HepG2 (cell line): Measurements from ENCODE around the gene MTX1. TPM values are rescaled to one million over a fixed set of nuclear protein-coding genes. Genes with fewer than 3 reads are reported as not detected.

ENCODE experiments used
- ATAC-seq: fragments of 200-7000 bp; cut with Tn5 transposase; 3 replicates; pipeline ENCODE4 v1.9.1; 2020; ENCODE audit warnings: mild to moderate bottlenecking, moderate library complexity
- BruUV-seq: library from RNA; stranded (reverse); fragments of 400-500 nt; replicated peaks from 2 replicates; lab custom pipeline; 2021; lab: Mats Ljungman, UMichigan
- CTCF ChIA-PET: fragments of 300-600 bp; formaldehyde crosslinking; extraction: SDS; loops from one replicate; lab custom pipeline; 2021; ENCODE audit warnings: low total read pairs, inconsistent platforms, low intra/inter-chr PET ratio; lab: Yijun Ruan, JAX
- POLR2A ChIA-PET: fragments of 350-600 bp; sonication (Branson Sonifier 250); formaldehyde crosslinking; loops from one replicate; lab custom pipeline; 2020; ENCODE audit warnings: antibody characterized with exemption, inconsistent platforms; lab: Yijun Ruan, JAX
- DNase-seq: peaks from one replicate; pipeline ENCODE4 v3.0.0-alpha.2; 2015; ENCODE audit warnings: low spot score
- FAIRE-seq: peaks from 3 replicates; lab custom pipeline; 2011; peaks lifted over from hg19 to GRCh38; lab: Jason Lieb, UNC
- H2AFZ ChIP-seq: one replicate; pipeline ENCODE4 v1.6.1; 2011; ENCODE audit warnings: low read length, inconsistent platforms
- H3K27ac ChIP-seq: fragments of 300-600 bp; 3 replicates; pipeline ENCODE4 v1.8.0; 2011; ENCODE audit warnings: mixed run types, mild to moderate bottlenecking, mixed read lengths, low read length, inconsistent platforms; ENCODE audit not compliant: insufficient read depth; ENCODE audit errors: extremely low read length
- H3K27me3 ChIP-seq, 2 experiments: fragments of 200-600 bp in 1 of 2; 2 replicates in 1 of 2; 3 replicates in 1 of 2; pipeline versions ENCODE4 v1.6.0 to v1.8.0; 2011; ENCODE audit warnings: low read length in 2 of 2, mild to moderate bottlenecking in 2 of 2, moderate library complexity in 2 of 2, inconsistent platforms in 1 of 2; ENCODE audit not compliant: insufficient read depth in 2 of 2, control insufficient read depth in 1 of 2
- H3K36me3 ChIP-seq, 2 experiments: fragments of 200-600 bp in 1 of 2; replicated peaks in 1 of 2; 2 replicates in 1 of 2; 3 replicates in 1 of 2; pipeline versions ENCODE4 v1.5.1 to v1.8.0; 2011; ENCODE audit warnings: low read length in 2 of 2, inconsistent platforms in 1 of 2; ENCODE audit not compliant: insufficient read depth in 2 of 2, control insufficient read depth in 1 of 2
- H3K4me1 ChIP-seq: 2 replicates; pipeline ENCODE4 v1.5.1; 2012; ENCODE audit warnings: low read length, inconsistent platforms; ENCODE audit not compliant: insufficient read depth
- H3K4me2 ChIP-seq: 2 replicates; pipeline ENCODE4 v1.6.0; 2011; ENCODE audit warnings: low read depth, low read length, inconsistent platforms
- H3K4me3 ChIP-seq, 3 experiments: fragments of 200-600 bp in 1 of 3; sonication (generic), shearing (Covaris generic) in 1 of 3; replicated peaks in 1 of 3; 2 replicates each; pipeline ENCODE4 v1.5.1; 2011 to 2016; ENCODE audit warnings: low read length in 3 of 3, inconsistent platforms in 2 of 3, low read depth in 2 of 3, mild to moderate bottlenecking in 2 of 3, control low read depth in 1 of 3, mixed read lengths in 1 of 3; ENCODE audit not compliant: insufficient read depth in 1 of 3
- H3K79me2 ChIP-seq: one replicate; pipeline ENCODE4 v1.6.1; 2011; ENCODE audit warnings: low read length, inconsistent platforms; ENCODE audit not compliant: insufficient read depth
- H3K9ac ChIP-seq: 2 replicates; pipeline ENCODE4 v1.6.0; 2011; ENCODE audit warnings: mild to moderate bottlenecking, low read depth, low read length, inconsistent platforms; ENCODE audit not compliant: insufficient read depth
- H3K9me3 ChIP-seq: 2 replicates; pipeline ENCODE4 v1.5.1; 2012; ENCODE audit warnings: mild to moderate bottlenecking, low read length
- H4K20me1 ChIP-seq: 2 replicates; pipeline ENCODE4 v1.6.0; 2011; ENCODE audit warnings: inconsistent platforms, mild to moderate bottlenecking, low read length, moderate library complexity; ENCODE audit not compliant: insufficient read depth
- ARNTL ChIP-seq: sonication (generic); formaldehyde crosslinking; IDR thresholded peaks from 2 replicates; pipeline ENCODE4 v1.4.0; 2020; ENCODE audit warnings: mild to moderate bottlenecking, missing genetic modification reagents
- BCL6 ChIP-seq: IDR thresholded peaks from 2 replicates; pipeline ENCODE4 v1.6.1; 2016; ENCODE audit warnings: missing genetic modification reagents, missing compliant biosample characterization
- FOXP1 ChIP-seq, 2 experiments: fragments of 450-650 bp in 1 of 2; IDR thresholded peaks; 2 replicates each; pipeline ENCODE4 v1.6.1; 2017 to 2018; ENCODE audit warnings: antibody characterized with exemption in 1 of 2
- KLF16 ChIP-seq, 2 experiments: sonication (generic) in 1 of 2; formaldehyde crosslinking in 1 of 2; IDR thresholded peaks; 2 replicates each; pipeline versions ENCODE4 v1.6.1 to v1.8.0; 2016 to 2023; ENCODE audit warnings: missing genetic modification reagents in 2 of 2, missing compliant biosample characterization in 1 of 2
- KLF6 ChIP-seq: IDR thresholded peaks from 2 replicates; pipeline ENCODE4 v1.8.0; 2016; ENCODE audit warnings: missing biosample characterization, missing genetic modification reagents
- NCOA2 ChIP-seq: sonication (generic); formaldehyde crosslinking; IDR thresholded peaks from 2 replicates; pipeline ENCODE4 v1.8.0; 2022; ENCODE audit warnings: inconsistent platforms
- NR2F2 ChIP-seq: IDR thresholded peaks from 2 replicates; pipeline ENCODE4 v1.6.1; 2012; ENCODE audit warnings: low read depth, inconsistent platforms, borderline replicate concordance
- RAD21 ChIP-seq: fragments of 450-650 bp; formaldehyde crosslinking; IDR thresholded peaks from 2 replicates; pipeline ENCODE4 v1.5.0; 2020; ENCODE audit warnings: mild to moderate bottlenecking
- SPEN ChIP-seq: sonication (generic); formaldehyde crosslinking; IDR thresholded peaks from 2 replicates; pipeline ENCODE4 v1.5.1; 2020; ENCODE audit warnings: low read depth, mild to moderate bottlenecking, missing genetic modification reagents
- TEAD3 ChIP-seq: optimal IDR thresholded peaks from 2 replicates; pipeline ENCODE3; 2016; ENCODE audit warnings: borderline replicate concordance
- ZFYVE20 ChIP-seq: sonication (generic); formaldehyde crosslinking; IDR thresholded peaks from 2 replicates; pipeline ENCODE4 v1.8.0; 2023; ENCODE audit warnings: low read depth, mild to moderate bottlenecking, moderate library complexity, missing genetic modification reagents, borderline replicate concordance
- ZMYM3 ChIP-seq: sonication (generic); formaldehyde crosslinking; IDR thresholded peaks from 2 replicates; pipeline ENCODE4 v1.5.1; 2020; ENCODE audit warnings: mild to moderate bottlenecking, missing genetic modification reagents
- ZNF160 ChIP-seq: sonication (generic); formaldehyde crosslinking; IDR thresholded peaks from 2 replicates; pipeline ENCODE4 v1.8.0; 2022; ENCODE audit warnings: mild to moderate bottlenecking, inconsistent platforms, missing genetic modification reagents
- WGBS: methylation state at CpG from one replicate; pipeline ENCODE4 v1.1.6; 2017; ENCODE audit warnings: low lambda C conversion rate; 5-methylcytosine and 5-hydroxymethylcytosine counted together
- in situ Hi-C: cut with HindIII; loops from 2 replicates; pipeline ENCODE4 v1.10.0; 2017; ENCODE audit warnings: low pct_unique_long_range_greater_than_20kb; ENCODE audit not compliant: extremely low pct_ligation_motif_present
- intact Hi-C: fragments of 100-400 bp; cut with micrococcal nuclease; formaldehyde crosslinking; loops from one replicate; pipeline ENCODE4 v1.10.0; 2022; ENCODE audit not compliant: unreplicated experiment
- polyA plus RNA-seq, 8 experiments: library from polyadenylated mRNA; depleted of rRNA in 3 of 8; stranded (reverse) in 7 of 8; unstranded in 1 of 8; fragments of >200 nt; fragmentation: Illumina TruSeq in 4 of 8; extraction: Trizol in 4 of 8; gene quantifications; 2 replicates each; pipeline versions ENCODE4 v1.2.1 to v1.2.3, GENCODE V29; 2011 to 2016; ENCODE audit warnings: low read depth in 4 of 8, missing spikeins in 1 of 8, mixed read lengths in 1 of 8; ENCODE audit not compliant: insufficient read depth in 1 of 8
- total RNA-seq, 5 experiments: library from RNA; depleted of rRNA; stranded (reverse); fragments of >200 nt; fragmentation: Illumina TruSeq; extraction: Trizol; gene quantifications; 2 replicates each; pipeline ENCODE4 v1.2.3, GENCODE V29; 2016; ENCODE audit warnings: low read depth in 1 of 5
- TF ChIP-seq, protein P1 (sequence below), 2 experiments: sonication (generic) in 1 of 2; formaldehyde crosslinking in 1 of 2; IDR thresholded peaks; 2 replicates each; pipeline versions ENCODE4 v1.4.0 to v1.6.1; 2018 to 2020; ENCODE audit warnings: missing genetic modification reagents in 2 of 2, borderline replicate concordance in 1 of 2, low read depth in 1 of 2, mild to moderate bottlenecking in 1 of 2, missing biosample characterization in 1 of 2
- TF ChIP-seq, protein P2 (sequence below): sonication (generic); formaldehyde crosslinking; IDR thresholded peaks from 2 replicates; pipeline ENCODE4 v1.8.0; 2022; ENCODE audit warnings: mild to moderate bottlenecking, missing genetic modification reagents; ENCODE audit not compliant: insufficient replicate concordance
- TF ChIP-seq, protein P3 (sequence below): IDR thresholded peaks from 2 replicates; pipeline ENCODE4 v1.6.1; 2016; ENCODE audit warnings: mild to moderate bottlenecking
- TF ChIP-seq, protein P4 (sequence below): sonication (generic); formaldehyde crosslinking; IDR thresholded peaks from 2 replicates; pipeline ENCODE4 v1.9.0; 2022; ENCODE audit warnings: low read depth, missing genetic modification reagents

MTX1 gene
- total and polyA plus RNA-seq, 2 of the 13 experiments (the other 11 are each of a cell fraction or from before 2014, with no cell fraction given), result 64.5 to 72.6 TPM

DNA sequence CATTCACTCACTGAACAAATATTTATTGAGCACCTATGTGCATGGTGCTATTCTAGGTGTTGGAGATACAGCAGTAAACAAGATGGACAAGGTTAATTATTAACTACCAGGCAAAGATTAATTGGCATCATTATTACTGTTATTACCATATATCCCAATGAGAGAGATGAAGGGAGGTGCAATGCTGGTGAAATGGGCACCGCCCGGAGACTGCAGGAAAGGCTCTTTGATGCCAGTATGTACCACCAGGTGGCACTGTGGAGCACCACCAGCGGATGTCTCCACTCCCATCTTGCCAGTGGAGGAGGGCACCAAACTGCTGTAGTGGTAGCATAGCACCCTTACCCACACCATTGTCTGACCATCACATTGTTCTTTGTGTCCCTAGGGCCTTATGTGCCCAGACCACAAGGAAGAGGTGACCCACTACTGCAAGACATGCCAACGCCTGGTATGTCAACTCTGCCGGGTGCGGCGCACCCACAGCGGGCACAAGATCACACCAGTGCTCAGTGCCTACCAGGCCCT, 31.9 kb upstream of the MTX1 start:
- Histone ChIP-seq H2AFZ (no peak overlapping the region), H3K27me3 (peaks cover 1 to 4% of the 10 kb centered on the region in 2 experiments; a peak in 1 of 5 replicates), H3K4me2 (peak overlapping the region; percentile 76), H3K27ac (no peak overlapping the region), H3K9me3 (no peaks in the 10 kb centered on the region), H3K79me2 (peaks cover 10% of the 10 kb centered on the region), H3K4me1 (peaks cover 51% of the 10 kb centered on the region), H3K9ac (no peak overlapping the region), H3K36me3 (no peaks in the 10 kb centered on the region), H3K4me3 (no peak overlapping the region), H4K20me1 (no peaks in the 10 kb centered on the region)
- POLR2A ChIA-PET, result interaction anchor here (0.8 kb wide), 1 partner anchor 17 kb away, joined by 4 read pairs; no protein-coding TSS in a partner anchor
- WGBS, result no CpG with 5 or more reads among the region's 8 CpGs
- CTCF ChIA-PET, result interaction anchor here (1.2 to 1.4 kb wide), 2 partner anchors 17 to 50 kb away, joined by 6 to 12 read pairs; no protein-coding TSS in a partner anchor
- FAIRE-seq, result peak; percentile 94
- DNase-seq, result peak; percentile 47
- BruUV-seq, result no TSS peak
- intact Hi-C loops (loop anchor here (1.0 kb wide), 1 partner anchor 50 kb away; no protein-coding TSS in a partner anchor), in situ Hi-C loops (no loop called here)
- peak; percentile 47 for ATAC-seq
- TF ChIP-seq SPEN (CRISPR knock-in tag) (no peak), ZMYM3 (no peak), NCOA2 (CRISPR knock-in tag) (no peak), TEAD3 (CRISPR knock-in tag) (peak; percentile 48), RAD21 (CRISPR knock-in tag) (0 out of 2 replicates have a peak, but pooled peaks have one; percentile 11), NR2F2 (no peak), ARNTL (CRISPR knock-in tag) (no peak), KLF16 (CRISPR knock-in tag; IDR thresholded peaks at IDR 0.05) (0 out of 4 replicates have a peak, but pooled peaks of 1 of the 2 experiments have one; percentile 34), FOXP1 (IDR thresholded peaks at IDR 0.05) (no peak), FOXP1 (CRISPR knock-in tag; IDR thresholded peaks at IDR 0.05) (peak; percentile 20; the same call in 1 of the 2 replicates), ZNF160 (CRISPR knock-in tag) (0 out of 2 replicates have a peak, but pooled peaks have one; percentile 25), BCL6 (0 out of 2 replicates have a peak, but pooled peaks have one; percentile 14), KLF6 (no peak), ZFYVE20 (CRISPR knock-in tag) (no peak)
- TF ChIP-seq, protein P1, sequence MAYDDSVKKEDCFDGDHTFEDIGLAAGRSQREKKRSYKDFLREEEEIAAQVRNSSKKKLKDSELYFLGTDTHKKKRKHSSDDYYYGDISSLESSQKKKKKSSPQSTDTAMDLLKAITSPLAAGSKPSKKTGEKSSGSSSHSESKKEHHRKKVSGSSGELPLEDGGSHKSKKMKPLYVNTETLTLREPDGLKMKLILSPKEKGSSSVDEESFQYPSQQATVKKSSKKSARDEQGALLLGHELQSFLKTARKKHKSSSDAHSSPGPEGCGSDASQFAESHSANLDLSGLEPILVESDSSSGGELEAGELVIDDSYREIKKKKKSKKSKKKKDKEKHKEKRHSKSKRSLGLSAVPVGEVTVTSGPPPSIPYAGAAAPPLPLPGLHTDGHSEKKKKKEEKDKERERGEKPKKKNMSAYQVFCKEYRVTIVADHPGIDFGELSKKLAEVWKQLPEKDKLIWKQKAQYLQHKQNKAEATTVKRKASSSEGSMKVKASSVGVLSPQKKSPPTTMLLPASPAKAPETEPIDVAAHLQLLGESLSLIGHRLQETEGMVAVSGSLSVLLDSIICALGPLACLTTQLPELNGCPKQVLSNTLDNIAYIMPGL (CRISPR knock-in tag; IDR thresholded peaks at IDR 0.05; ENCODE audit: borderline replicate concordance in 1 of 2, low read depth in 1 of 2), result peak in 1 of 2 experiments; percentile 51; a peak in 1 of 4 replicates
- TF ChIP-seq, protein P2, sequence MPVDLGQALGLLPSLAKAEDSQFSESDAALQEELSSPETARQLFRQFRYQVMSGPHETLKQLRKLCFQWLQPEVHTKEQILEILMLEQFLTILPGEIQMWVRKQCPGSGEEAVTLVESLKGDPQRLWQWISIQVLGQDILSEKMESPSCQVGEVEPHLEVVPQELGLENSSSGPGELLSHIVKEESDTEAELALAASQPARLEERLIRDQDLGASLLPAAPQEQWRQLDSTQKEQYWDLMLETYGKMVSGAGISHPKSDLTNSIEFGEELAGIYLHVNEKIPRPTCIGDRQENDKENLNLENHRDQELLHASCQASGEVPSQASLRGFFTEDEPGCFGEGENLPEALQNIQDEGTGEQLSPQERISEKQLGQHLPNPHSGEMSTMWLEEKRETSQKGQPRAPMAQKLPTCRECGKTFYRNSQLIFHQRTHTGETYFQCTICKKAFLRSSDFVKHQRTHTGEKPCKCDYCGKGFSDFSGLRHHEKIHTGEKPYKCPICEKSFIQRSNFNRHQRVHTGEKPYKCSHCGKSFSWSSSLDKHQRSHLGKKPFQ (CRISPR knock-in tag), result no peak
- TF ChIP-seq, protein P3, sequence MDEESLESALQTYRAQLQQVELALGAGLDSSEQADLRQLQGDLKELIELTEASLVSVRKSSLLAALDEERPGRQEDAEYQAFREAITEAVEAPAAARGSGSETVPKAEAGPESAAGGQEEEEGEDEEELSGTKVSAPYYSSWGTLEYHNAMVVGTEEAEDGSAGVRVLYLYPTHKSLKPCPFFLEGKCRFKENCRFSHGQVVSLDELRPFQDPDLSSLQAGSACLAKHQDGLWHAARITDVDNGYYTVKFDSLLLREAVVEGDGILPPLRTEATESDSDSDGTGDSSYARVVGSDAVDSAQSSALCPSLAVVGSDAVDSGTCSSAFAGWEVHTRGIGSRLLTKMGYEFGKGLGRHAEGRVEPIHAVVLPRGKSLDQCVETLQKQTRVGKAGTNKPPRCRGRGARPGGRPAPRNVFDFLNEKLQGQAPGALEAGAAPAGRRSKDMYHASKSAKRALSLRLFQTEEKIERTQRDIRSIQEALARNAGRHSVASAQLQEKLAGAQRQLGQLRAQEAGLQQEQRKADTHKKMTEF (CRISPR knock-in tag), result 0 out of 2 replicates have a peak, but pooled peaks have one; percentile 19
- TF ChIP-seq, protein P4, sequence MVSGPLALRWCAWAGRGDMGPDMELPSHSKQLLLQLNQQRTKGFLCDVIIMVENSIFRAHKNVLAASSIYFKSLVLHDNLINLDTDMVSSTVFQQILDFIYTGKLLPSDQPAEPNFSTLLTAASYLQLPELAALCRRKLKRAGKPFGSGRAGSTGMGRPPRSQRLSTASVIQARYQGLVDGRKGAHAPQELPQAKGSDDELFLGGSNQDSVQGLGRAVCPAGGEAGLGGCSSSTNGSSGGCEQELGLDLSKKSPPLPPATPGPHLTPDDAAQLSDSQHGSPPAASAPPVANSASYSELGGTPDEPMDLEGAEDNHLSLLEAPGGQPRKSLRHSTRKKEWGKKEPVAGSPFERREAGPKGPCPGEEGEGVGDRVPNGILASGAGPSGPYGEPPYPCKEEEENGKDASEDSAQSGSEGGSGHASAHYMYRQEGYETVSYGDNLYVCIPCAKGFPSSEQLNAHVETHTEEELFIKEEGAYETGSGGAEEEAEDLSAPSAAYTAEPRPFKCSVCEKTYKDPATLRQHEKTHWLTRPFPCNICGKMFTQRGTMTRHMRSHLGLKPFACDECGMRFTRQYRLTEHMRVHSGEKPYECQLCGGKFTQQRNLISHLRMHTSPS (CRISPR knock-in tag), result peak; percentile 87; the same call in 1 of the 2 replicates
